HepG2 (cell line): ENCODE results near the gene CCL7.

Source experiments
- EZH2 ChIP-seq: conservative IDR thresholded peaks from 2 replicates; pipeline ENCODE4 v1.6.1; 2012; ENCODE audit warnings: mild to moderate bottlenecking, low read depth, low read length, moderate library complexity
- TCF7L2 ChIP-seq: IDR thresholded peaks from 2 replicates; pipeline ENCODE4 v1.6.1; 2011; ENCODE audit warnings: mild to moderate bottlenecking, low read depth, low read length, moderate library complexity
- ZBTB7A ChIP-seq: sonication (generic); formaldehyde crosslinking; IDR thresholded peaks from 2 replicates; pipeline ENCODE4 v1.8.0; 2022; ENCODE audit warnings: mild to moderate bottlenecking, missing genetic modification reagents

GRCh38 chr17:34257986-34258326, 12.1 kb upstream of the CCL7 start:
- TF ChIP-seq EZH2 (no peak), TCF7L2 (no peak), ZBTB7A (CRISPR knock-in tag) (no peak)
